Loucy (cell line): ENCODE data around the gene DPEP3.

Experiments
- CTCF ChIP-seq: fragments of 200-600 bp; sonication (generic); conservative IDR thresholded peaks from 2 replicates; pipeline ENCODE4 v1.5.1; 2014; ENCODE audit warnings: mild to moderate bottlenecking, antibody characterized with exemption, low read length
- EZH2phosphoT487 ChIP-seq: fragments of 200-600 bp; IDR thresholded peaks from 2 replicates; pipeline ENCODE4 v1.6.1; 2018; ENCODE audit warnings: antibody characterized with exemption, mild to moderate bottlenecking, moderate library complexity, borderline replicate concordance

DNA sequence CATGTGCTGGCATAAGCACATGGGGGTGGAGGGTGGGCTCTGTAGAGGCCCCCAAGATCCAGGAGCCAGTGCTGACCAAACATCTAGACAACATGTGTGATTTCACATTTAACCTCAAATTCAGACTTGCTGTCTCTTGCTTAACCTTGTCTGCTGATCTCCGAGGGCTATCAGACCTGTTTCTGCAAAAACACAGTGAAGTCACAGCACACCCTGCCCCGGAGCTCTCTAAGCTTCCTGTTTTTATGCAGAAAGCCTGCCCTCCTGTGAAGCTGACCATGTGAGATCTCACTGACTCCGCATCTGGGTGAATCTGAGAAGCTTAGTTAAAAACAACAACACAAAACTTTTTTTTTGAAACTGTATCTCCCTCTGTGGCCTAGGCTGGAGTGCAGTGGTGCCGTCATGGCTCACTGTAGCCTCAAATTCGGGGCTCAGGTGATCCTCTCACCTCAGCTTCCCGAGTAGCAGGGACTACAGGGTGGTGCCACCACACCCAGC is 25.5 kb upstream of the DPEP3 start:
- TF ChIP-seq CTCF: no peak
- TF ChIP-seq EZH2phosphoT487: no peak
